ENCODE measurements around the gene ZNF117.
"Not testable (repeated sequence)": the region's sequence is repeated elsewhere in the genome, so short reads cannot be mapped to it uniquely, and the experiment has no call there.

Gene ZNF117

DNA sequence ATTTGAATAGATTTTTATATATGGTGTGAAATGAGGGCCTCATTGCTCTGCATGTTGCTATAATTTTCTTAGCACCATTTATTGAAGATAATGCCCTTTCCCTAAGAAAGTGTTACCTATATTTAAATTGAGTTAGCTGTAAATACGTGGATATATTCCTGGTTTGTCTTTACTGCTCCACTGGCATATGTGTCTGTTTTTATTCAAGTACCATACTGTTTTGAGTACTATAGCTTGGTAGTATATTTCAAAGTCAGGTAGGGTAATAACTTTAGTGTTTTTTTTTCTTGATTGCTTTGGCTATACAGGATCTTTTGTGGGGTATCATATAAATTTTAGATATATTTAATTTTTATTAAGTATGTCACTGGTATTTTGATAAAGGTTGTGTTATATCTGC, 56.4 kb downstream of the ZNF117 start:
- TF ChIP-seq ZNF384 (IDR thresholded peaks at IDR 0.05) (no peak), FOXM1 (IDR thresholded peaks at IDR 0.05; ENCODE audit: borderline replicate concordance) (no peak), NFRKB (IDR thresholded peaks at IDR 0.05) (no peak), CTBP1 (IDR thresholded peaks at IDR 0.05; ENCODE audit: borderline replicate concordance) (no peak), TARDBP (IDR thresholded peaks at IDR 0.05) (no peak), FOXK2 (IDR thresholded peaks at IDR 0.05) (no peak), SUZ12 (IDR thresholded peaks at IDR 0.05) (no peak), FOXA1 (IDR thresholded peaks at IDR 0.05) (no peak), SP1 (IDR thresholded peaks at IDR 0.05) (no peak), LEF1 (IDR thresholded peaks at IDR 0.05; ENCODE audit: borderline replicate concordance) (no peak), L3MBTL2 (conservative IDR thresholded peaks at IDR 0.05) (no peak), ELF4 (IDR thresholded peaks at IDR 0.05) (no peak), BHLHE40 (IDR thresholded peaks at IDR 0.05; ENCODE audit: borderline replicate concordance) (no peak), HDGF (IDR thresholded peaks at IDR 0.05; ENCODE audit: borderline replicate concordance) (no peak), ARNT (IDR thresholded peaks at IDR 0.05) (no peak)
- TF ChIP-seq, protein P1, sequence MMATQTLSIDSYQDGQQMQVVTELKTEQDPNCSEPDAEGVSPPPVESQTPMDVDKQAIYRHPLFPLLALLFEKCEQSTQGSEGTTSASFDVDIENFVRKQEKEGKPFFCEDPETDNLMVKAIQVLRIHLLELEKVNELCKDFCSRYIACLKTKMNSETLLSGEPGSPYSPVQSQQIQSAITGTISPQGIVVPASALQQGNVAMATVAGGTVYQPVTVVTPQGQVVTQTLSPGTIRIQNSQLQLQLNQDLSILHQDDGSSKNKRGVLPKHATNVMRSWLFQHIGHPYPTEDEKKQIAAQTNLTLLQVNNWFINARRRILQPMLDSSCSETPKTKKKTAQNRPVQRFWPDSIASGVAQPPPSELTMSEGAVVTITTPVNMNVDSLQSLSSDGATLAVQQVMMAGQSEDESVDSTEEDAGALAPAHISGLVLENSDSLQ (IDR thresholded peaks at IDR 0.05) = no peak
- DNase-seq (ENCODE audit: extremely low spot score) = no peak
- ChIA-PET POLR2A (no interaction called here), CTCF (no interaction called here)

GRCh38 chr7:64928252-64929187, 62.3 kb downstream of the ZNF117 start:
- CTCF ChIA-PET; POLR2A ChIA-PET; DNase-seq (ENCODE audit: extremely low spot score): not testable (repeated sequence)
